Measurements from ENCODE around the gene NRL.

- peak; percentile 83 for TF ChIP-seq POLR2AphosphoS5 (IDR thresholded peaks at IDR 0.05; ENCODE audit: low read depth, low read length)
- peak; percentile 78 for TF ChIP-seq POLR2A (IDR thresholded peaks at IDR 0.05; ENCODE audit: low read depth, low read length)
- no peak for TF ChIP-seq TAF1 (IDR thresholded peaks at IDR 0.05; ENCODE audit: low read depth, low read length)
- TF ChIP-seq SPI1 (IDR thresholded peaks at IDR 0.05; ENCODE audit: low read depth, low read length) = no peak
Observed at GRCh38 chr14:24146453-24146977, 31.8 kb upstream of the NRL start, which contains the start of gene PSME2.
